H54 (cell line): Measurements from ENCODE around the gene CLASP1.
"Not testable (repeated sequence)": the region's sequence is repeated elsewhere in the genome, so short reads cannot be mapped to it uniquely, and the experiment has no call there.

Experiments used
- DNase-seq: peaks from one replicate; pipeline ENCODE4 v3.0.0; 2011; ENCODE audit warnings: low spot score, mixed read lengths; ENCODE audit not compliant: insufficient read length
- FAIRE-seq: peaks from 3 replicates; lab custom pipeline; 2011; peaks lifted over from hg19 to GRCh38; lab: Jason Lieb, UNC
- POLR2A ChIP-seq: IDR thresholded peaks from 2 replicates; pipeline ENCODE4 v1.6.1; 2011; ENCODE audit warnings: low read depth, mild to moderate bottlenecking, low read length

The CLASP1 gene

DNA sequence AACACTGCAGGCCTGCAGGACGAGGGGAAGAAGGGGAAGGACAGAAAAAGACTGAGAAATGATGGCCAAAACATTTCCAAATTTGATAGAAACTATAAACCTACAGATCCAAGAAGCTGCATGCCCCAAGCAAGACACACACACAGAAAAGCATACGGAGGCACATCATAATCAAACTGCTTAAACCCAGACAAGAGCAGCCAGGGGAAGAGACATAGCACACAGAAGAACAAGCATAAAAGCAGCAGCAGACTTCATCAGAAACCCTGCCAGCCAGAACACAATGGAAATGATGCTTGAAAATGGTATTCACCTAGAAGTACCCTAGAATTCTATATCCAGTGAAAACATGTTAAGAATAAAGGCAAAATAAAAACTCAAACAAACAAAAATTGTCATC, 175.8 kb downstream of the CLASP1 start:
- TF ChIP-seq POLR2A, result no peak
- FAIRE-seq (no peak), DNase-seq (no peak)

DNA sequence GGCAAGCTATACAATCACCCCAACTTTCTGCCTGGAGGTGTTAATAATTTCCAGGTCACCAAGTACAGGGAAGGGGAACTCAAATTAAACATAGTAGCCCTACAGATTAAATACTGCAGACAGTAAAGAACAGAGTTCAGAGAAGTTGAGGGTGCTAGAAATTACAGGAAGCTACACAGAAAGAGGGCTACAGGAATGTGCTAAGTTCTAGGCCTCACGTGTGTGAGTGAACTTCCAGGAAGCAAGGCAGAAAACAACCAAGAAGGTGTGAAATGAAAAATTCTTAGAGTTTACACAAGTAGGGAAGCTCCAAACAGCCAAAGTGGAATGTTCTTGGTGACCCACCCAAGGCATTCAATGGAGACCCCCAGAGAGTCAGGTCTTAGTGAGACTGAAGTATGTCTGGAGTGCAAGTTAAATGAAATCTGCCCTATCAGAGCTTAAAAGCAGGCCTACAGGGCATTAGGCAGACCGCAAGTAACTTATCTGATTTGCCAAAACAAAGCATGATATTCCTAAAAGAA, 176.7 kb downstream of the CLASP1 start:
- FAIRE-seq (no peak), DNase-seq (no peak)
- no peak for TF ChIP-seq POLR2A

DNA sequence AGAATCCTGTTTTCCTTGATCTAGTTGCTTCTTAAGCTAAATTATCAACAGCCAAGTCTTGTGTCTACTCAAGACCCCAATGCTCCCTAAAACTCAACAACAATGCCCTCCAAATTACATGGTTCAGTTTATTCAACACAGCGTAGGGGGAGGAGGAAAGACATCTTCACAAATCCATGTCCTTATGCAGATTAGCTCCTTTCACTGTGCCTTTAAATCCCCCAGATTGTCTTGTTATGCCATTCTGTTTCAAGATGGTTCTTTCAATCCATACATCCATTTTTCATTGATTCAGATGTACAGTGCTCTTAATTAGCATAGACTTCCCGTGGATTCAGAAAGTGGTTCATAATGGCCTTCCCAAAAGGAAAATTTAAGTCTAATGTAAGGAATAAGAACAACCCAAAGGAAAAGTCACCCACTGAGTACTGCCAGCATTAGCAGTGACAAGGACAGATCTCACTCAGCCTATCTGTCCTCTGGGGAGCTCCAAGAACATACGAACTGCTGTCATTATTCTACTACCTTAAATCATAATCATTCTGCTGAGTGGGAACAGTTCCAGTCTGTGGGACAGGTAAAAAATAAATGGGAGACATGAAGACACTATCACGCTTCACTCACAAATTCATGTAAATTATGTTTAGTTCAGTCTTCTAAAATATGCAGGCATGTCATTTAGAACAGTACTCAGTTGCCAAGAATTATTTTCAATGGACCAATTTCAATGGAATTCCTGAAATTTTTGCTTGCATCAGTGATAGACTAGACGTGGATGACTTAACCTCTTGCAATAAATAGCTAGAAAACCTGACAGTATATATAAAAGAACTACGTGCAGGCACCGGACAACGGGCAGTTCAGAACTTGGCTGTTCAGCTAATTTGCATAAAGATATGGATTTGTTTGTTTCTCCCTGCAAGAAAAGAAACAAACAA, 177.5 kb downstream of the CLASP1 start:
- no peak for TF ChIP-seq POLR2A
- DNase-seq (no peak), FAIRE-seq (no peak)

DNA sequence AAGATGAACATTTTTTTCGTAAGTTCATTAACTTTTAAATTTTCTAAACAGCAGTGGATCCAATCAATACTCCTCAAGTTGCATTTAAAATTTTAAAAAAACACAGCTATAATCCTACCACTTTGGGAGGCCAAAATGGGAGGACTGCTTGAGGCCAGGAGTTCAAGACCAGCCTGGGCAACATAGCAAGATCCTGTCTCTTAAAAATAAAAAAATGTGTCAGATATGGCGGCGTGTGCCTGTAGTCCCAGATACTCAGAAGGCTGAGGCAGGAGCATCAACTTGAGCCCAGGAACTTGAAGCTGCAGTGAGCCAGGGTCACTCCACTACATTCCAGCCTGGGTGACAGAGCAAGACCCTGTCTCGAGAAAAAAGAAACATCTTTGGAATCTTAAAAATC, 178.3 kb downstream of the CLASP1 start:
- DNase-seq (no peak), FAIRE-seq (no peak)
- no peak for TF ChIP-seq POLR2A

DNA sequence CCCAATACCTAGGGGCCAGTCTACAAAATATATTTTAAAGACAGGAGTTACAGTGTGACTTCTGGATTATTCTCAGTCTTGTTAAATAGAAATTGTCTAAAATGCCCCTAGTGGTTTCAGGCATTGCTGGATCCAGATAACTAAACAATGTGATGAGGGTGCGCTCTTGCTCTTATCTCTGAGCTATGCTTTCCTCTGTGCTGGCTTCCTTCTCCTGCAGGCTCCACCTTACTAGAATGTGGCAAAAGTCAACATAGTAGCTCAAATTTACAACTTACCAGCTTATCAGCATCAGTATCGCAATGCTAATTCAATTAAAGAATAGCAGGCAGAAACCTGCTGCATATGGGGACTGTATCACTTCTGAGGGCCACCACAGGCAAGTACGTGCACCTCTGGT, 179.9 kb downstream of the CLASP1 start:
- FAIRE-seq (no peak), DNase-seq (no peak)
- no peak for TF ChIP-seq POLR2A

DNA sequence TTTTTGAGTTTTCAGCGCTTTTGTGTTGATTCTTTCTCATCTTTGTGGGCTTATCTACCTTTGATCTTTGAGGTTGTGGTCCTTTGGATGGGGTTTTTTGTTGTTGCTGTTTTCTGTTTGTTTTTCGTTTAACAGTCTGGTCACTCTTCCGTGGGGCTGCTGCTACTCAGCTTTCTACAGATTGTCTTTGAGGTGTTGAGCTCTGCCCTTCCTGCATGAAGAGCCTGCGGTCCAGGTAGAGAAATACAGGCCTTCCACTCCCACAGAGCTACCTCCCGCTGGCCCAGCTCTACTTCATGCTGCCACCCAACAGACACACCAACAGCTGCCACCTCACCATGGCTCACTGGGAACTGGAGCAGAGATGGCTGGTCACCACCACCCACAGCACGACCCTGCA, 180.3 kb downstream of the CLASP1 start:
- DNase-seq, result no peak
- no peak for TF ChIP-seq POLR2A
- FAIRE-seq, result no peak

DNA sequence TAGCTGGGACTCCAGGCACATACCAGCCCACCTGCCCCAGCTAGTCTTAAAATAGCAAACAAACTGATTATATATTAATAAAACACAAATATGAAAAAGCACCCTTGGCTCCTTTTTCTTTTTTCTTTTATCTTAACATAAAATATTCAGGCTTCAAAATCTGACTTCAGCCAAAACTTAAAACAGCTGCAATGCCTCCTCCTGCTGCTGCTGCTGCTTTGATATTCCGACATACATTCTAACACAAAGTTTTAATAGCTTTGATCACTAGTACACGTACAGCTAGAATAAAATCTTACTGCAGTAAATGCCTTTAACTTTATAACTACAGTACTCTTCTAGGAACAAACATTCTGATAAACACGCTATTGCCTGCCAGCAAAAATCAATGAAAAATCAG, 190.0 kb downstream of the CLASP1 start:
- DNase-seq (no peak), FAIRE-seq (no peak)
- no peak for TF ChIP-seq POLR2A

DNA sequence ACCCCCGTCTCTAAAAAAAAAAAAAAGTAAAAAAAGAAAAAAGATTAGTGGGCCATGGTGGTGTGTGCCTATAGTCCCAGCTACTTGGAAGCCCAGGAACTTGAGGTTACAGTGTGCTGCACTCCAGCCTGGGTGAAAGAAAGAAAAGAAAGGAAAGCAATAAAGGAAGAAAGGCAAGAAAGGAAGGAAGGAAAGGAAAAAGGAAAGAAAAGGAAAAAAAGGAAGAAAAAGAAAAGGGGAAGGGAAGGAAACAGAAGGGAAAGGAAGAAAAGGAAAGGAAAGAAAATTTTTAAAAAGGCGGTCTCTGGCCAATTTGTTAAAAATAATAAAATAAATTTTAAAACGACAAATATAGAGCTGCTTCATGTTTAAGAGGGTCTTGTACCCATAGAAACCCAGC, 192.9 kb downstream of the CLASP1 start:
- FAIRE-seq (no peak), DNase-seq (no peak)
- TF ChIP-seq POLR2A, result no peak

DNA sequence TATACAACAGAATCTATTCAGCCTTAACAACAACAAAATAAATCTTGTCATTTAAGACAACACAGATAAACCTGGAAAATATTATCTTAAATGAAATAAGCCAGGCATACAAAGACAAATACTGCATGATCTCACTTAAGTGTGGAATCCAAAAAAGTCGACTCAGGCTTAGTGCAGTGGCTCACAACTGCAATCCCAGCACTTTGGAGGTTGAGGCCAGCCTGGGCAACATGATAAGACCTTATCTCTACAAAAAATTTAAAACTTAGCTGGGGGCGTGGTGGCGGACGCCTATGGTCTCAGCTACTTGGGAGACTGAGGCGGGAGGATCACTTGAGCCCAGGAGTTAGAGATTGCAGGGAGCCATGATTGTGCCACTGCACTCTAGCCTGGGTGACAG, 193.8 kb downstream of the CLASP1 start:
- no peak for DNase-seq
- no peak for TF ChIP-seq POLR2A
- no peak for FAIRE-seq

DNA sequence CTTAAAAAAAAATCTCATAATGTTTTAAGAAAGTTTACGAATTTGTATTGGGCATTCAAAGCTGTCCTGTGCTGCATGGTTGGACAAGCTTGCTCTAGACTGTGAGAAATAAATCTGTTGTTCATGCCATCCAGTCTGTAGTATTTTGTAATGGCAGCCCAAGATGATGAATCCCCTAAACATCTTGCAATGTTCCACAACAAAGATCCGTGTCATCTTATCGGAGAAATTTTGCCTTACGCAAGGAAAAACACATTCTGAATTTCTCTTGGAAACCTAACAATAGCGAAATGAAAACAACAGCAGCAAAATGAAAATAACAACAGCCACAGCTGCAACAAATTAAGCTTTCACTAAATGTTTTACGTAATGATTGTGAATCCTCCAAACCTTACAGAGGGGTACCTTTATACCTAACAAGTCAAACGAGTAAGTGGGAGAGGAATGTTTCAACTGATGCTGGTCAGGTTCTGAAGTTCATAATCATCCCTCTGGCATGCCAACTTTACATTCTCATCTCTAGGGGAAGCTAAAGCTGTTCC, 194.6 kb downstream of the CLASP1 start:
- no peak for DNase-seq
- no peak for TF ChIP-seq POLR2A
- no peak for FAIRE-seq

DNA sequence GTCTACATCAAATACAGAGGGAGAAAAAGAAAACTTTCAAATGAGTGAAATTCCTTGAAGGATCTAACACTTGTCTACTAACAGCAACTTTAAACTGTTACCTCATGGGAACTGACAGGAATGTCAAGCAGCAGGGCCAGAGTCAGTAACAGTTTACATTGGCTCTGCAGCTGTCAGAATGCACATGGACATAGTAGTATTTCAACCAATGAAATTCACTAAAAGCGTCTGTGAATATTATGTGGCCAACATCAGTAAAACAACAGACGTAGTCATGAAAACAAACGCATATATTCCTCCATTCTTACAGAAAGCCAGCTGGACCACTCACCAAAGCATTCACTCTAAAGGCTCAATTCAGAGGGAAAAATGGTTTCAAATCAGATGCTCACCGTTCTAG, 197.9 kb downstream of the CLASP1 start:
- TF ChIP-seq POLR2A, result no peak
- DNase-seq (no peak), FAIRE-seq (no peak)

DNA sequence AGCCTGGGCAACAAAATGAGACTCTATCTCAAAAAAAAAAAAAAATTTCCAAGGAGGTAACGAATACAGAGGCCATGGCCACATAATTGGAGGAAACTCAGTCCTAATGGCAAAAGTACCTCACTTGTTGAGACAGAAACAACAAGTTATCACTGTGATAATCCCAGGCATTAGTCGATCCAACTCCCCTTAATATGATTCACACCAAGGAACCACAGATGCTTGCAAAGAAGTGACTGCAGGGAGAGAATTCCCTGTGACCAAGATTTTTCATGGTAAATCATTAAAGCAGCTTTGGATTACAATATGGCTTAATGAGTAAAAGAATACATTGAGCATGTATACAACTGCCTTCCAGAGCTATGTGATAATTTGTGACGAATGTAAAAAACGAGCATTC, 199.0 kb downstream of the CLASP1 start:
- TF ChIP-seq POLR2A, result no peak
- FAIRE-seq (no peak), DNase-seq (no peak)

DNA sequence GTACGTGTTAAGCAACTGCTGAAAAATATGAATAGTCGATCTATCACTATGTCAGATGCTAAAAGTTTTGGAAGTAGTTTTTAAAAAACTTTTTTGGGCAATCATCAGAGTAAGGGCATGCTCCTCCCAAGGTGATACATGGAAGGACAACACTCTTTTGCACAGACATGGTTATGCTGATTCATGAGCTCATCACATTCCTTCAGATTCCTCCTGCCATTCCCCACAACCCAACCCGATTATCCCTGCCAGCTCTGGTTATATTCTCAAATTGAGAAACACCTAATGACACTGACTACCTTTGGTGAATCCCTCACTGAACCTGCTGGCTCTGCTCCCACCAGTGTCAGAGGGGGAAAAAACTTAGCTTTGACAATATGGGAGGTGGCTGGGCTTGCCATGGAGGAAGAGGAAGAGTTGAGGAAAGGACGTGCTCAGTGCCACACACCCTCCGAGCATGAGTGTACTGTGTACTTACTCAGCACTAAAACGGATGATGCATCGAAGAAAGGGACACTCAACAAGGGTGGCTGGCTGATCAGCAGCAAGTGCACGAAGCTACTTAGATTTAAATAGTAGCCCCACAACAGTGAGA, 202.5 kb downstream of the CLASP1 start:
- no peak for TF ChIP-seq POLR2A
- no peak for DNase-seq
- no peak for FAIRE-seq

DNA sequence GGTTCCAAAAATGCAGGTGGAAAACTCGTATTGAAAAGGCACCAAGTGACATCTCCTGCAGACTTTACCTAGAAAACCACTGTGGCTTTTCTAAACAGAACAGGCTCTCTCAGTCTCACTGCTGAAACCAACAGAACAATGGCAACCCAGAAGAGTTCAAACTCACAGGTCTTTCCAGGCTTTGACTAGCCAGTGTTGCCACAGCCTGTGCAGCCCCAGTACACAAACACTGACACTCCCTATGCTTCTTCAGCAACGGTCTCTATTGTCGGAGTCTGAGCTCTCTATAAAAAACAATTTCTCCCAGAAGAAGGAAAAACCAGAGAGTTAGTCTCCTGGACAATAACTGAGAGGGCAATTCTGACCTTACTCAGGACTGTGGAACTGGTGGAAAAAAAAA, 206.4 kb downstream of the CLASP1 start:
- no peak for FAIRE-seq
- no peak for TF ChIP-seq POLR2A
- no peak for DNase-seq

DNA sequence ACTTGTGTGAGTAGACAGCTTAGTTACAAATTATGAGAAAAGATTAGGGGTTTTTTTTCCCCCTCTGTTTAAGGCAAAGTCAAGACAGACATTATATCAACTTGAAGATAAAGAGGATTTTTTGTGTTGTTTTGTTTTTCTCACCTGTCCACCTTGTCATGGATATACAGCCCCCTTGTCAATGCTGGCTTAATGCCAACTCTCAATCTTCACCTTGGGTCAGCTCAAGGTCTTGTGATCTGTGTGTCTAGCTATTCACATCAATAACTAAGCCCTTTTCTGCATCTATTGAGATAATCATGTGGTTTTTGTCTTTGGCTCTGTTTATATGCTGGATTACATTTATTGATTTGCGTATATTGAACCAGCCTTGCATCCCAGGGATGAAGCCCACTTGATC, 211.0 kb downstream of the CLASP1 start:
- not testable (repeated sequence) for FAIRE-seq

More for the DNA sequence above, 211.0 kb downstream of the CLASP1 start:
- DNase-seq, result not testable (repeated sequence)
